ENCODE measurements around the gene SEC24D. TPM values are rescaled to one million over a fixed set of nuclear protein-coding genes. Genes with fewer than 3 reads are reported as not detected.
"Not testable (repeated sequence)": the region's sequence is repeated elsewhere in the genome, so short reads cannot be mapped to it uniquely, and the experiment has no call there.

SEC24D gene
- polyA plus RNA-seq, 4 donors, result 28.1 to 57.9 (median 46.5) TPM

DNA sequence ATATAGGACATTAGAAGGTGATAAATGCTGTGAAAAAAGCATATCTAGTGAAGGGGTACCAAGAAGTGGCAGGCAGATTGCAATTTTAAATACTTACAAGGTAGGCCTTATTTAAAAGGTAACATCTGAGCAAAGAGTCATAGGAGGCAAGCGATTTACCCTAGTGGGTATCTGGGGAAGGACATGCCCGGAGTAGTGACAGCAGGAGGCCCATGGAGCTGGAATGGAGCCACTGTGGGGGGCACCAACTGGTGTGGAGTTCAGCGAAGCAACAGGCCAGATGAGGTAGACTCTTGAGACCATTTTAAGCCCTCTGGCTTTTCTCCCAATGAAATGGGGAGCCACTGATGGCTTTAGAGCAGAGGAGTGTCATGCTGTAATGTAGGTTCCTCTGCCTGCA lies 37.3 kb downstream of the SEC24D start:
- no peaks in the 10 kb centered on the region for H3K27me3 ChIP-seq (ENCODE audit: control insufficient read depth in 3 of 3, insufficient read depth in 3 of 3, low read length in 3 of 3)
- FAIRE-seq (no peak), DNase-seq (no peak)
- no peak overlapping the region for H3K4me3 ChIP-seq (ENCODE audit: low read depth in 1 of 3, low read length in 3 of 3)
- no peak overlapping the region for H3K27ac ChIP-seq (ENCODE audit: low read depth in 1 of 3, low read length in 2 of 3)
- H3K4me1 ChIP-seq (ENCODE audit: control insufficient read depth in 3 of 3, insufficient read depth in 2 of 3, low read depth in 1 of 3, low read length in 2 of 3), result no peaks in the 10 kb centered on the region
- no peaks in the 10 kb centered on the region for H3K9me3 ChIP-seq (ENCODE audit: control insufficient read depth in 2 of 2, insufficient read depth in 1 of 2, low read depth in 1 of 2, low read length in 1 of 2)
- peaks cover 22 to 25% (median 22%) of the 10 kb centered on the region in 3 donors for H3K36me3 ChIP-seq (ENCODE audit: control insufficient read depth in 3 of 3, insufficient read depth in 2 of 3, low read depth in 1 of 3, low read length in 3 of 3)
- 96 to 99% (median 98%) methylated on average over 3 of the region's 3 CpGs for WGBS, 3 donors

DNA sequence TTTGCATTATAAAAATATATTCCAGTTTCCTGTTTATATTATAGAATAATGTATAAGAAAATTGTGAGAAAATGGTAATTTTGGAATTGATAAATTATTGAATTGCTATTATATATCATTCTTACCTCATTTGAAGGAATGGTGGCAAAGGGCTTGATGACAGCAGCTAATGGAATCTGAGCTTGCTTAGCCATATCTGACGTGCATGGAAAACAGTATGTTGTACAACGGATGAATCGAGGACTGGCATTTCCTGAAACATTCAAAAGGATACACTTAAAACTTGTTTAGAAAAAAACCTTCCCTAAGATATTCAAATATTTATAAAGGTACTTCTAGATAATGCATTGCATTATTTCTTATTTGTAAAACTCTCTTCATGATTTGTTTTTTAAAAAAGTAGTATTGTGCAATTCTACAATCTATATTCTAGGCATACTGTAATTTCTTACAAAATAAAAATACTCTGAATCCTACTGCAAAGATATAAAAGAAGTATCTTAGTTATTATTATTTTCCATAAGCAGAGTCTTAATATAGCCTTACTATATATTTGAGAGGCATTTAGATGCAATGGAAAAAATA lies 38.3 kb downstream of the SEC24D start:
- peaks cover 19 to 23% (median 22%) of the 10 kb centered on the region in 3 donors for H3K36me3 ChIP-seq (ENCODE audit: control insufficient read depth in 3 of 3, insufficient read depth in 2 of 3, low read depth in 1 of 3, low read length in 3 of 3)
- H3K4me3 ChIP-seq (ENCODE audit: low read depth in 1 of 3, low read length in 3 of 3), result no peak overlapping the region
- DNase-seq (no peak), FAIRE-seq (no peak)
- no peaks in the 10 kb centered on the region for H3K4me1 ChIP-seq (ENCODE audit: control insufficient read depth in 3 of 3, insufficient read depth in 2 of 3, low read depth in 1 of 3, low read length in 2 of 3)
- no peaks in the 10 kb centered on the region for H3K27me3 ChIP-seq (ENCODE audit: control insufficient read depth in 3 of 3, insufficient read depth in 3 of 3, low read length in 3 of 3)
- no peaks in the 10 kb centered on the region for H3K9me3 ChIP-seq (ENCODE audit: control insufficient read depth in 2 of 2, insufficient read depth in 1 of 2, low read depth in 1 of 2, low read length in 1 of 2)
- no peak overlapping the region for H3K27ac ChIP-seq (ENCODE audit: low read depth in 1 of 3, low read length in 2 of 3)
- WGBS, 3 donors, result 86 to 95% (median 89%) methylated on average over 3 of the region's 3 CpGs

DNA sequence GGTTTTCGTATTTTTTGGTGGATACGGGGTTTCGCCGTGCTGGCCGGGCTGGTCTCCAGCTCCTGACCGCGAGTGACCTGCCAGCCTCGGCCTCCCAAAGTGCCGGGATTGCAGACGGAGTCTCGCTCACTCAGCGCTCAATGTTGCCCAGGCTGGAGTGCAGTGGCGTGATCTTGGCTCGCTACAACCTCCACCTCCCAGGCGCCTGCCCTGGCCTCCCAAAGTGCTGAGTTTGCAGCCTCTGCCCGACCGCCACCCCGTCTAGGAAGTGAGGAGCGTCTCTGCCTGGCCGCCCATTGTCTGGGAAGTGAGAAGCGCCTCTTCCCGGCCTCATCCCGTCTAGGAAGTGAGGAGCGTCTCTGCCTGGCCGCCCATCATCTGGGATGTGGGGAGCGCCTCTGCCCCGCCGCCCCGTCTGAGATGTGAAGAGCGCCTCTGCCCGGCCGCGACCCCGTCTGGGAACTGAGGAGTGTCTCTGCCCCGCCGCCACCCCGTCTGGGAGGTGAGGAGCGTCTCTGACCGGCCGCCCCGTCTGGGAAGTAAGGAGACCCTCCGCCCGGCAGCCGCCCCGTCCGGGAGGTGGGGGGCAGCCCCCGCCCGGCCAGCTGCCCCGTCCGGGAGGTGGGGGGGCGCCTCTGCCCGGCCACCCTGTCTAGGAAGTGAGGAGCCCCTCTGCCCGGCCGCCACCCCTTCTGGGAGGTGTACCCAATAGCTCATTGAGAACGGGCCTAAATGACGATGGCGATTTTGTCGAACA lies 44.1 kb downstream of the SEC24D start:
- WGBS, 3 donors, result 92 to 93% (median 92%) methylated on average over 44 to 54 of the region's 58 CpGs
- H3K27me3 ChIP-seq (ENCODE audit: control insufficient read depth in 3 of 3, insufficient read depth in 3 of 3, low read length in 3 of 3), result not testable (repeated sequence)

DNA sequence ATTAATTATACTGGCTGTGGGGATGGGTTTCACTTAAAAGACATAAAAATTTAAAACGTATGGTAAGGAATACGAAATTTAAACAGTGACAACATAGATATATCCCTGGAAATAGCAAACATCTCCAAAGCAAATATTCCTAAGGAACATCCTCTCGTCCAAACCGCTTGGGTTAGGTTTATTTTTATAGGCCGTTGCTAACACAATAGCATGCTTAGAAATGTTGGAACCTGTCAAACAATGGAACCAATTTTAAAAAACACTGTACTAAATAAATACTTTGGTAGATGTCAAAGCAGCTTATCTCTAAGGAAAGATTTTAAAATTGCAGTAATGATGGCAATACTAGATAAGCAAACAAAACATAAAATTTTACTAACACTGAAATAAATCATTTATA lies 45.4 kb downstream of the SEC24D start:
- H3K27ac ChIP-seq (ENCODE audit: low read depth in 1 of 3, low read length in 2 of 3), result no peak overlapping the region
- H3K36me3 ChIP-seq (ENCODE audit: control insufficient read depth in 3 of 3, insufficient read depth in 2 of 3, low read depth in 1 of 3, low read length in 3 of 3), result peaks cover 0 to 10% (median 6%) of the 10 kb centered on the region in 3 donors

More for the DNA sequence above, 44.1 kb downstream of the SEC24D start:
- not testable (repeated sequence) for H3K4me3 ChIP-seq (ENCODE audit: low read depth in 1 of 3, low read length in 3 of 3); DNase-seq; H3K9me3 ChIP-seq (ENCODE audit: control insufficient read depth in 2 of 2, insufficient read depth in 1 of 2, low read depth in 1 of 2, low read length in 1 of 2); FAIRE-seq; H3K27ac ChIP-seq (ENCODE audit: low read depth in 1 of 3, low read length in 2 of 3); H3K4me1 ChIP-seq (ENCODE audit: control insufficient read depth in 3 of 3, insufficient read depth in 2 of 3, low read depth in 1 of 3, low read length in 2 of 3)
- H3K36me3 ChIP-seq (ENCODE audit: control insufficient read depth in 3 of 3, insufficient read depth in 2 of 3, low read depth in 1 of 3, low read length in 3 of 3), result peaks cover 6 to 14% (median 9%) of the 10 kb centered on the region in 3 donors

DNA sequence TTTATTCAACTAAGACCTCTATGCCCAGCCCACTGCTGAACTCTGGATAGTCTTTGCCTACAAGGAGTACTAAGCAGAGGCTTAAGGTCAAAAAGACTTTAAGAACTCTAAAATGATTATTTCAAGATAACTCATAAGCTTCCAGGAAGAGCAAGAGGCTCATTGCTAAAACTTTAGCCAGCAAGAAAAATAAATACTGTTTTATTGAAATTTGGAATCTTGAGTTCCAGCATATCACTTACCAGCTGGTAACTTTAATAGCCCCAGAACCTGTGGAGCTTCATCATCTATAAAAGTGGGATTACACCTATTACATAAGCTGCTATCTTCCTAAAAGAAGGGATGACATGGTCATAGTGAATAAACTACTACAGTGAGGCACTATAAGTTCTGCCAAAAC lies 47.0 kb downstream of the SEC24D start:
- H3K9me3 ChIP-seq (ENCODE audit: control insufficient read depth in 2 of 2, insufficient read depth in 1 of 2, low read depth in 1 of 2, low read length in 1 of 2), result no peaks in the 10 kb centered on the region
- H3K4me3 ChIP-seq (ENCODE audit: low read depth in 1 of 3, low read length in 3 of 3), result no peak overlapping the region
- FAIRE-seq, result no peak
- no peaks in the 10 kb centered on the region for H3K4me1 ChIP-seq (ENCODE audit: control insufficient read depth in 3 of 3, insufficient read depth in 2 of 3, low read depth in 1 of 3, low read length in 2 of 3)
- no peaks in the 10 kb centered on the region for H3K27me3 ChIP-seq (ENCODE audit: control insufficient read depth in 3 of 3, insufficient read depth in 3 of 3, low read length in 3 of 3)
- no peak overlapping the region for H3K27ac ChIP-seq (ENCODE audit: low read depth in 1 of 3, low read length in 2 of 3)
- peaks cover 0 to 10% (median 9%) of the 10 kb centered on the region in 3 donors for H3K36me3 ChIP-seq (ENCODE audit: control insufficient read depth in 3 of 3, insufficient read depth in 2 of 3, low read depth in 1 of 3, low read length in 3 of 3)
- DNase-seq, result no peak

More for the DNA sequence above, 45.4 kb downstream of the SEC24D start:
- no peak overlapping the region for H3K4me3 ChIP-seq (ENCODE audit: low read depth in 1 of 3, low read length in 3 of 3)
- 68 to 85% (median 84%) methylated on average over 5 of the region's 5 CpGs for WGBS, 3 donors
- no peak for FAIRE-seq
- H3K9me3 ChIP-seq (ENCODE audit: control insufficient read depth in 2 of 2, insufficient read depth in 1 of 2, low read depth in 1 of 2, low read length in 1 of 2), result no peaks in the 10 kb centered on the region
- H3K27me3 ChIP-seq (ENCODE audit: control insufficient read depth in 3 of 3, insufficient read depth in 3 of 3, low read length in 3 of 3), result no peaks in the 10 kb centered on the region
- DNase-seq, result no peak
- H3K4me1 ChIP-seq (ENCODE audit: control insufficient read depth in 3 of 3, insufficient read depth in 2 of 3, low read depth in 1 of 3, low read length in 2 of 3), result no peaks in the 10 kb centered on the region

DNA sequence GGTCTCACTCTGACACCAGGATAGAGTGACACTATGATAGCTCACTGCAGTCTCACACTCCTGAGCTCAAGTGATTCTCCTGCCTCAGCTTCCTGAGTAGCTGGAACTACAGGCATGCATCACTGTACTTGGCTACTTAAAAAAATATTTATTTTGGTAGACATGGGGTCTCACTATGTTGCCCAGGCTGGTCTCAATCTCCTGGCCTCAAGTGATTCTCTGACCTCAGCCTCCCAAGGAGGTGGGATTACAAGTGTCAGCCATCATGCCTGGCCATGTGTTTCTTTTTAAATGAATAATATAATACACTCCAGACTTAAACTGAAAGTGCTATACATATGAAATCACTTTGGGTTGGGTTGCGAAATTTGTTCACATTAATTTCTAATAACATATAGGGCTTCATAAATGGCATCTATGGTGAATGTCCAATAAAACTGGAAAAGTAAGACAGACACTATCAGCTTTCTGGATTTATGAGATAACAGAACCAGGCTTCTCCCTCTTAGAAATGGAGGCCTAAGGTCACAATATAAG lies 48.0 kb downstream of the SEC24D start:
- Histone ChIP-seq H3K4me1 (ENCODE audit: control insufficient read depth in 3 of 3, insufficient read depth in 2 of 3, low read depth in 1 of 3, low read length in 2 of 3) (no peaks in the 10 kb centered on the region), H3K27ac (ENCODE audit: low read depth in 1 of 3, low read length in 2 of 3) (no peak overlapping the region), H3K9me3 (ENCODE audit: control insufficient read depth in 2 of 2, insufficient read depth in 1 of 2, low read depth in 1 of 2, low read length in 1 of 2) (peaks cover 0 to 4% of the 10 kb centered on the region in 2 donors), H3K27me3 (ENCODE audit: control insufficient read depth in 3 of 3, insufficient read depth in 3 of 3, low read length in 3 of 3) (no peaks in the 10 kb centered on the region), H3K36me3 (ENCODE audit: control insufficient read depth in 3 of 3, insufficient read depth in 2 of 3, low read depth in 1 of 3, low read length in 3 of 3) (peaks cover 0 to 12% (median 10%) of the 10 kb centered on the region in 3 donors), H3K4me3 (ENCODE audit: low read depth in 1 of 3, low read length in 3 of 3) (no peak overlapping the region)
- DNase-seq (no peak), FAIRE-seq (no peak)
- 98 to 100% (median 98%) methylated on average over 1 of the region's 1 CpG for WGBS, 3 donors

DNA sequence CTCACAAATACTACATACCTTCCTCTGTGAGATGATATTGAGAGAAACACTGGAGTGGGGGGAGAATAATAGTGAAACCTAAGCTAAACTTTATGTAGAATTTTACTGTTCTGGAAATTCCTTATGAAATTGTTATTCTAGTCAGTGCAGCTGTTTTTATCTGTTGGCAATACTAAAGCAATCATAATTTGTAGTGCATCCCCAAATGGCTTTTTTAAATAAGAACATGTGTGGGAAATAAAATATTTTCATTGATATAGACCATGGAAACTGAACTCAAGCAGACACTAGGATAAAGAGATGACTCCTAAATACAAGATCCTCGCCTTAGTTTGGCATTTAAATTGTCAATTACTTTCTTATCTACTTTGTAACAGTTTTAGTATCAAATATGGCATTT lies 51.1 kb downstream of the SEC24D start:
- FAIRE-seq (no peak), DNase-seq (no peak)
- Histone ChIP-seq H3K9me3 (ENCODE audit: control insufficient read depth in 2 of 2, insufficient read depth in 1 of 2, low read depth in 1 of 2, low read length in 1 of 2) (peaks cover 0 to 9% of the 10 kb centered on the region in 2 donors), H3K27ac (ENCODE audit: low read depth in 1 of 3, low read length in 2 of 3) (no peak overlapping the region), H3K36me3 (ENCODE audit: control insufficient read depth in 3 of 3, insufficient read depth in 2 of 3, low read depth in 1 of 3, low read length in 3 of 3) (peaks cover 0 to 14% (median 9%) of the 10 kb centered on the region in 3 donors), H3K4me3 (ENCODE audit: low read depth in 1 of 3, low read length in 3 of 3) (no peak overlapping the region), H3K4me1 (ENCODE audit: control insufficient read depth in 3 of 3, insufficient read depth in 2 of 3, low read depth in 1 of 3, low read length in 2 of 3) (no peaks in the 10 kb centered on the region), H3K27me3 (ENCODE audit: control insufficient read depth in 3 of 3, insufficient read depth in 3 of 3, low read length in 3 of 3) (no peaks in the 10 kb centered on the region)
- WGBS, 3 donors, result 91 to 97% (median 93%) methylated on average over 1 of the region's 1 CpG

DNA sequence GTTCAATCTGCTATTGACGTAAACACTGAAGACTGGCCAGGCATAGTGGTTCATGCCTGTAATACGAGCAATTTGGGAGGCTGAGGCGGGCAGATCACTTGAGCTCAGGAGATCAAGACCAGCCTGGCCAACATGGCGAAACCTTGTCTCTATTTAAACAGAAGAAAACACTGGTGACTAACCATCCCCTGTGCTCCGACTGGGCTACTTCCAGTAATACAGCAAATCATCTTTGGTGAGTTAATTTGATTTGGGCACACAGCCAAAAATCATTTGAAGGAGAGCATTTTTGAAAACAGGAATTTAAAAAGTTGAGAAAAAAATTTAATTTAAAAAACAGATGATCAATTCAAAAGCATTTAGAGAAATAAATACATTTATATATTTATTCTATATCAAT lies 52.0 kb downstream of the SEC24D start:
- Histone ChIP-seq H3K36me3 (ENCODE audit: control insufficient read depth in 3 of 3, insufficient read depth in 2 of 3, low read depth in 1 of 3, low read length in 3 of 3) (peaks cover 0 to 14% (median 7%) of the 10 kb centered on the region in 3 donors), H3K9me3 (ENCODE audit: control insufficient read depth in 2 of 2, insufficient read depth in 1 of 2, low read depth in 1 of 2, low read length in 1 of 2) (peaks cover 0 to 9% of the 10 kb centered on the region in 2 donors), H3K4me1 (ENCODE audit: control insufficient read depth in 3 of 3, insufficient read depth in 2 of 3, low read depth in 1 of 3, low read length in 2 of 3) (no peaks in the 10 kb centered on the region), H3K4me3 (ENCODE audit: low read depth in 1 of 3, low read length in 3 of 3) (no peak overlapping the region), H3K27me3 (ENCODE audit: control insufficient read depth in 3 of 3, insufficient read depth in 3 of 3, low read length in 3 of 3) (no peaks in the 10 kb centered on the region), H3K27ac (ENCODE audit: low read depth in 1 of 3, low read length in 2 of 3) (no peak overlapping the region)
- no peak for FAIRE-seq
- WGBS, 3 donors, result 91 to 99% (median 96%) methylated on average over 5 of the region's 5 CpGs
- DNase-seq, result no peak
